OCI-LY3 (cell line): Measurements from ENCODE around the gene TBK1.
"Not testable (repeated sequence)": the region's sequence is repeated elsewhere in the genome, so short reads cannot be mapped to it uniquely, and the experiment has no call there.

ENCODE experiments used
- H2AFZ ChIP-seq: fragments of 200-600, 300-600 bp; shearing (Covaris generic); 2 replicates; pipeline ENCODE4 v1.6.0; 2014; ENCODE audit warnings: antibody characterized with exemption, low read depth, low read length
- H3K27ac ChIP-seq: fragments of 200-600, 300-600 bp; sonication (generic); 2 replicates; pipeline ENCODE4 v1.5.1; 2014; ENCODE audit warnings: mild to moderate bottlenecking, low read length, moderate library complexity, mixed read lengths
- H3K27me3 ChIP-seq: fragments of 200-600, 300-600 bp; sonication (generic); 2 replicates; pipeline ENCODE4 v1.6.1; 2014; ENCODE audit warnings: low read depth, low read length, mixed read lengths
- H3K36me3 ChIP-seq: fragments of 200-600, 300-600 bp; sonication (generic); replicated peaks from 2 replicates; pipeline ENCODE3; 2014; ENCODE audit warnings: low read depth, low read length, mixed read lengths
- H3K4me1 ChIP-seq: fragments of 300-600, 200-600 bp; sonication (generic); 2 replicates; pipeline ENCODE4 v1.6.1; 2014; ENCODE audit warnings: low read length, mixed read lengths
- H3K4me2 ChIP-seq: fragments of 200-600, 300-600 bp; sonication (generic); 2 replicates; pipeline ENCODE4 v1.6.1; 2014; ENCODE audit warnings: low read length, mixed read lengths
- H3K4me3 ChIP-seq: fragments of 300-600, 200-600 bp; sonication (generic); 2 replicates; pipeline ENCODE4 v1.5.1; 2014; ENCODE audit warnings: antibody characterized with exemption, mild to moderate bottlenecking, low read length, moderate library complexity
- H3K79me2 ChIP-seq: fragments of 300-600, 200-600 bp; shearing (Covaris generic); 2 replicates; pipeline ENCODE4 v1.6.1; 2014; ENCODE audit warnings: mild to moderate bottlenecking, low read length, mixed read lengths
- H3K9ac ChIP-seq: fragments of 300-600, 200-600 bp; shearing (Covaris generic); 2 replicates; pipeline ENCODE4 v1.6.0; 2014; ENCODE audit warnings: mild to moderate bottlenecking, low read length, moderate library complexity
- H3K9me3 ChIP-seq: fragments of 200-600, 300-600 bp; shearing (Covaris generic); 2 replicates; pipeline ENCODE4 v1.6.1; 2014; ENCODE audit warnings: low read length, mixed read lengths; ENCODE audit not compliant: insufficient read depth
- H4K20me1 ChIP-seq: fragments of 200-600, 300-600 bp; sonication (generic); 2 replicates; pipeline ENCODE4 v1.6.1; 2016; ENCODE audit warnings: low read length, mixed read lengths; ENCODE audit not compliant: insufficient read depth
- CTCF ChIP-seq: fragments of 200-600, 300-600 bp; sonication (generic); IDR thresholded peaks from 2 replicates; pipeline ENCODE4 v1.5.1; 2014; ENCODE audit warnings: antibody characterized with exemption, low read length, low read depth
- EZH2phosphoT487 ChIP-seq: fragments of 200-600 bp; shearing (Covaris generic); IDR thresholded peaks from 2 replicates; pipeline ENCODE4 v1.6.1; 2018; ENCODE audit warnings: antibody characterized with exemption, mixed run types, low read depth

Gene TBK1

GRCh38 chr12:64518396-64518795 is 66.5 kb downstream of the TBK1 start:
- Histone ChIP-seq H3K36me3 (no peaks in the 10 kb centered on the region), H4K20me1 (no peaks in the 10 kb centered on the region), H3K4me3 (no peak overlapping the region), H3K9ac (no peak overlapping the region), H3K4me2 (no peak overlapping the region), H3K4me1 (peaks cover 2% of the 10 kb centered on the region; the same call in 1 of the 2 replicates), H3K27me3 (no peaks in the 10 kb centered on the region), H3K27ac (no peak overlapping the region), H2AFZ (no peak overlapping the region), H3K79me2 (no peaks in the 10 kb centered on the region), H3K9me3 (no peaks in the 10 kb centered on the region)
- no peak for TF ChIP-seq CTCF
- TF ChIP-seq EZH2phosphoT487 = no peak

- H3K27me3 ChIP-seq = no peaks in the 10 kb centered on the region
- no peak overlapping the region for H2AFZ ChIP-seq
- H3K4me1 ChIP-seq = peaks cover 10% of the 10 kb centered on the region
- no peaks in the 10 kb centered on the region for H3K9me3 ChIP-seq
- no peaks in the 10 kb centered on the region for H4K20me1 ChIP-seq
- H3K9ac ChIP-seq = no peak overlapping the region
- no peaks in the 10 kb centered on the region for H3K36me3 ChIP-seq
- no peaks in the 10 kb centered on the region for H3K79me2 ChIP-seq
- no peak overlapping the region for H3K4me2 ChIP-seq
- no peak overlapping the region for H3K4me3 ChIP-seq
- TF ChIP-seq EZH2phosphoT487 (no peak), CTCF (no peak)
- no peak overlapping the region for H3K27ac ChIP-seq
Measured at GRCh38 chr12:64521833-64522232, 69.9 kb downstream of the TBK1 start.

- H4K20me1 ChIP-seq = no peaks in the 10 kb centered on the region
- H3K4me2 ChIP-seq = no peak overlapping the region
- H3K79me2 ChIP-seq = no peaks in the 10 kb centered on the region
- H3K27me3 ChIP-seq = no peaks in the 10 kb centered on the region
- H3K4me3 ChIP-seq = no peak overlapping the region
- H3K4me1 ChIP-seq = peaks cover 10% of the 10 kb centered on the region
- TF ChIP-seq CTCF (no peak), EZH2phosphoT487 (no peak)
- H3K9me3 ChIP-seq = no peaks in the 10 kb centered on the region
- no peaks in the 10 kb centered on the region for H3K36me3 ChIP-seq
- H3K27ac ChIP-seq = no peak overlapping the region
- H3K9ac ChIP-seq = no peak overlapping the region
- H2AFZ ChIP-seq = no peak overlapping the region
Measured at GRCh38 chr12:64522316-64522715, 70.4 kb downstream of the TBK1 start.

- H3K27ac ChIP-seq = no peak overlapping the region
- no peak overlapping the region for H3K4me3 ChIP-seq
- TF ChIP-seq EZH2phosphoT487 = no peak
- TF ChIP-seq CTCF = no peak
- H3K9ac ChIP-seq = no peak overlapping the region
- no peaks in the 10 kb centered on the region for H3K36me3 ChIP-seq
- H3K4me1 ChIP-seq = peaks cover 10% of the 10 kb centered on the region
- H3K79me2 ChIP-seq = no peaks in the 10 kb centered on the region
- no peak overlapping the region for H2AFZ ChIP-seq
- no peaks in the 10 kb centered on the region for H4K20me1 ChIP-seq
- no peaks in the 10 kb centered on the region for H3K27me3 ChIP-seq
- H3K9me3 ChIP-seq = no peaks in the 10 kb centered on the region
- H3K4me2 ChIP-seq = no peak overlapping the region
Measured at GRCh38 chr12:64522807-64523206, 70.9 kb downstream of the TBK1 start.

- not testable (repeated sequence) for H3K36me3 ChIP-seq, H4K20me1 ChIP-seq, H3K27me3 ChIP-seq, H2AFZ ChIP-seq, H3K9ac ChIP-seq, H3K4me3 ChIP-seq, H3K79me2 ChIP-seq, H3K9me3 ChIP-seq, H3K4me2 ChIP-seq, H3K27ac ChIP-seq
- peaks cover 14% of the 10 kb centered on the region for H3K4me1 ChIP-seq
Measured at GRCh38 chr12:64523565-64524444, 71.9 kb downstream of the TBK1 start.
